Suppressor macrophage treated with lipopolysaccharide for 1 hour (primary cell): ENCODE results near the gene CCDC33.

ENCODE experiments used
- DNase-seq, 3 donors: peaks; one replicate each; pipeline ENCODE4 v3.0.0-alpha.2; 2020 to 2022

The CCDC33 gene

DNA sequence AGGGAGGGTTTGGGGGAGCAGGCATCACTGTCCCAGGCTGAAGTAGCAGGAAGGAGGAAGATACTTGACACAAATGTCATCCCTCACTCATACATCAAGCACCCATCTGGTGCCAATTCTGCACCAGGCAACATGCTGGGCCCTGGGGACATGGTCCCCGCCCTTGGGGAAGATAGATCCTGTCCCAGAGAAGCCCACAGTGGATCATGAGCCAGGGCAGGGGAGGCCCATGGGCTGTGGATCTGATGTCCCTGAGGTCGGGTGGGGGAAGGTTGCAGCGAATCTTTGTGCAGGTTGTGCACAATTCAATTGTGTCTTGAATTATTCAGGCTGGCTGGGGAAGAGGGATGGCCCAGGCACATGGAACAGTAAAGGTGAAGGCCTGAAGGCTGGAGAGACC lies 6.4 kb upstream of the CCDC33 start:
- no peak for DNase-seq

DNA sequence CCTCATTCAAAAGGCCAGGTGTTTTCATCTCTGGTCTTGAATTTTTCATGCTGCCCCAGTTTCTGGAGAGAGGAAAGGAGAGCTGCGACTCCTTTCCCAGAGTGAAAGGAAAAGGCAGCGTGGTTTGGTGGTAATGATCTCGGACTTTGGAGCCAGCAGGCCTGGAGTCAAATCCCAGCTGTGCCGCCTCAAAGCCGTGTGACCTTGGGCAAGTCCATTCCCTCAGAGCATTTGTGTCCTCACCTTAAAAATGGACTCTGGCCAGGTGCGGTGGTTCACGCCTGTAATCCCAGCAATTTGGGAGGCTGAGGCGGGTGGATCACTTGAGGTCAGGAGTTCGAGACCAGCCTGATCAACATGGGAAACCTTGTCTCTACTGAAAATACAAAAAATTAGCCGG lies 4.7 kb upstream of the CCDC33 start:
- no peak for DNase-seq

DNA sequence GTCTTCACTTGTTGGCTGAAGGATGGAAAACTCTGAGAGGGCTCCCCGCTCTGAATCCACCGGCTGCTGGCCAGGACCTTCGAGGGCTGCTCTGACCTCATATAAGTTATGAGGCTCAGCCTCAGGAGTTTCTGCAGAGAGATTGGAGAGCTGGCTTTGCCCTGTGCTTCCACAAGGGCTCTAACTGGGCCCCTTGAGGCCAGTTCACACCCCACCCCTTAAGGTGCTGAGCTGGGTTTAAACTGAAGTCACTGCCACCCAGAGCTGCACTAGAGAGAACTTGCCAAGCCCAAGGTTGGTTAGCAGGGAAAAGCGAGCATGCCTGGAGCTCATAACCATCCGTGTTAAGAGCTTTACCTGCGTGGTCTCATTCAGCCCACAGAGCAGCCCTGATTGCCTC lies 2.8 kb upstream of the CCDC33 start:
- no peak for DNase-seq

DNA sequence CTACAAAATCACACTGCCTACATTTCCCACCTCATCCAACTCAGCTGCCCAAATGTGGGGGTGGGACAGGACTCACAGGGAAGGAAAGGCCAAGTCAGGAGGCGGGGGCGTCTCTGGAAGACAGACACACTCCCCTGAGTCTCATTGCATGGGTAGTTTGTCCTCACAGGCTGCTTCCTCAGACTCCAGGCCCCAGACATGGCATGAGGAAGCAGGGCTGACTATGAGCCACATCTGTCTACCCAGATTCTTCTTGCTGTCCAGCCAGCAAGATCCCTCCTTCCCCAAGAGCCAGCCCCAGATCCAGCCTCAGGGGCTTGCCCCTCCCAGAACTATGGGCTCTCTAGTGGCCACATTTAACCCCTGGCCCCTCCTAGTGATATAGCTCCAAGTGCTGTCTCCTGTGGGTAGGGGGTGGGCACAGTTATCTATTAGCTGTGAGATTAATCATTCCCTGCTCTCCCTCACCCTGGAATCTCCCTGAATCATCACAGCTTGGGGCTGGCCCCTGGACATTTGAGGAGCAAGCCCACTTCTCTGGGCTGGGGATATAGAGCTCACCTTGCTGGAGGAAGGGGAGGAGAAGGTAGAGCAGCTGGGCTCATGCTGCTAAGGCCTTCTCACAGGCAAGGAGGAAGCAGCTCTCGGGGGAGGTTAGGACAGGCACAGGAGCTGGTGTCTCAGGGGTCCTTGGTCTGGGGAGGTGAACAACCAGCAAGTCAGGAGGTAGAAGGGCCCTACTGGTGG lies 2.1 kb upstream of the CCDC33 start:
- DNase-seq = peak in 2 of 3 donors; percentile 4 to 10

DNA sequence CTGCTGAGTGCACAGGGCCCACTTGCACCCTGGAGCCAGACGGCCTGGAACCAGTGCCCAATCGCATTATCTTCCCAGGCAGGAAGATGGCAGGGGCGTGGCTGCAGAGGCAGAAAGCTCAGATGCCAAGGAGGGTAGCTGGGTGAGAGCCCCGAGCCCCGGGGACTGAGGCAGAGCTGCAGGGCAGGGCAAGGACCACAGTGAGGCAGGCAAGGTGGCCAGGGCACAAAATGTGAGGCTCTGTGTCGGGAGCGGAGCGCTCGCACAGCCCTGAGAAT lies 1.6 kb upstream of the CCDC33 start:
- no peak for DNase-seq

DNA sequence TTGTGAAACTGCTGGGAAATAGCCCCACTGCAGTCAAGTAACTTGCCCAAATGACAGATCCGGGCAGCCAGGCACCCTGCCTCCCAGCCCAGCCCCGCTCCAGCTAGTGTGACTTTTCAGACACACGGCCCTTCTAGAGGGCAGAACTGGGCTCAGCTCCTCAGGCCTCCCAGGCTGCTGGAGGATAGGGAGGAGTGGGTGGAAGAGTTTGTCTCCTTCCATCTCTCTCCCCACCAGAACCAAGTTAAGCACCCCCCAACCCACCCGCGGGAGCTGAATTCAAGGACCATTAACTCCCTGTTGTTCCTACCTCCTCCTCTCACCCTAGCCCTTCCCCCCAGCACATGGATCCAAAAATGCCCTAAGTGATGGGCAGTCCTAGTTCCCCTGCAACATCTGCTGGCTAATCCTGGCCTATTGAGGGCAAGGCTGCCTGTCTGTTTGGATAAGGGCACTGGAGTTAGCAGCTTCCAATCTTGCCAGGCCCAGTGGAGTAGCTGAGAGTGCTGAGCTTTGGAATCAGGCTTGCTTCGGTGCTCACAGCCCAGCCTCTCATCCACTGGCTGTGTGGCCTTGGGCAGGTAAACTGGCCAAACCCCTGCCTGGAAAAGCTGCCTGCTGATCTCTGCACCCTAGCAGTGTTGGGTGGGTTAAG lies 3.1 kb downstream of the CCDC33 start:
- no peak for DNase-seq

DNA sequence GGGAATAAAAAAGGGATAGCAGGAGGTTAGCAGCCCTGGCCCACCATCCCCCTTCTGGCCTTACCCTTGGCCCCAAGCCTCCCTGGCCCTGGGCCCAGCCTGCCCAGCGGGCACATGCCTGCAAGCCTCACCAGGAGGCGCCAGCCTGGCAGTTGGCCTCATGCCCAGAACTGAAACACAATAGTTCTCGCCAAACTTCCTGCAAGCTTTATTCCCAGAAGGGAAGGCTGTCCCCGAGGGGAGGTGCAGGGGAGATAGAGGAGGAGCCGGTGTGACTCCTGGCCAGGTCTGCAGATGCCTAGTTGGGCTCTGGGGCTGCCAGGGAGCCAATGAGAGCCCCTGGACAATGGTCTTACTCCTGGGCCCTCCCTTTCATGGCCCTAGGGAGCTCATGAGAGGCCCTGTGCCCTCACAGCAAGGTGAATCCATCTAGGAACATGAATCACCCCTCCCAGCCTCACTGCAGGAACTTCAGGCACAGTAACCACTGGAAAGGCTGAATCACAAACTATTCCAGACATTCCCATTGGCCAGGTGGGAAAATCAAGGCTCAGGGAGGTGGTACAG lies 4.0 kb downstream of the CCDC33 start:
- DNase-seq = peak in 1 of 3 donors; percentile 30

DNA sequence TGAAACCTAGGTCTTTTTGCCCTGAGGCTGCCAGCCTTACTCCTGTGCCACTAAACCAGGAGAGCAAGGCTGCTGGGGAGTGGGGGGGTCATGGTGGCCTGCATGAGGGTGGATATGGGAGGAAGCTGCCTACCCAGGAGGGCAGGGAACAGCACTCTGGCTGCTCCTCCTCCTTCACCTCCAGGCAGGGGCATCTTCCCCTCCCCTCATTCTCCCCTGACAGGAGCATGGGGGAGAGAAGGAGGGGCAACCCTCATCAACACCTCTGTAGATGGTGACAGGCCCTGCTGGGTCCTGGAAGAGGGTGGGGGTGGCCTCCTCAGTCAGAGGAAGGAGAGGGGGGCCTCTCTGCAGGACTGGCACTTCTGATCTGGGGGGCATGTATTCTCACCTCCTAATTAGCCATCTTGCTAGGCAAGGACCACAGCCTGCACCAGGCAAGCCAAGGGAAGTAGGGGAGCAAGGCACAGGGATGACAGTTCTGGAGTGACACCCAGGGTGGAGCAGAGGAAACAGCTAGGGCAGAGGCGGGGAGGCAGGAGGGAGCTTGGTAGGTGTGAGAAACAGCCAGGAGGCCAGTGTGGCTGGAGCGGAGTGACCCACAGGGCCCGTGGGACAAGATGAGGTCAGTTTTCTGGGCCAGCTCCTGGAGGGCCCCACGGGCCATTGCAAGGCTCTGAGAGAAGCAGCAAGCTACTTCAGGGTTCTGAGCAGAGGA lies 4.9 kb downstream of the CCDC33 start:
- no peak for DNase-seq

DNA sequence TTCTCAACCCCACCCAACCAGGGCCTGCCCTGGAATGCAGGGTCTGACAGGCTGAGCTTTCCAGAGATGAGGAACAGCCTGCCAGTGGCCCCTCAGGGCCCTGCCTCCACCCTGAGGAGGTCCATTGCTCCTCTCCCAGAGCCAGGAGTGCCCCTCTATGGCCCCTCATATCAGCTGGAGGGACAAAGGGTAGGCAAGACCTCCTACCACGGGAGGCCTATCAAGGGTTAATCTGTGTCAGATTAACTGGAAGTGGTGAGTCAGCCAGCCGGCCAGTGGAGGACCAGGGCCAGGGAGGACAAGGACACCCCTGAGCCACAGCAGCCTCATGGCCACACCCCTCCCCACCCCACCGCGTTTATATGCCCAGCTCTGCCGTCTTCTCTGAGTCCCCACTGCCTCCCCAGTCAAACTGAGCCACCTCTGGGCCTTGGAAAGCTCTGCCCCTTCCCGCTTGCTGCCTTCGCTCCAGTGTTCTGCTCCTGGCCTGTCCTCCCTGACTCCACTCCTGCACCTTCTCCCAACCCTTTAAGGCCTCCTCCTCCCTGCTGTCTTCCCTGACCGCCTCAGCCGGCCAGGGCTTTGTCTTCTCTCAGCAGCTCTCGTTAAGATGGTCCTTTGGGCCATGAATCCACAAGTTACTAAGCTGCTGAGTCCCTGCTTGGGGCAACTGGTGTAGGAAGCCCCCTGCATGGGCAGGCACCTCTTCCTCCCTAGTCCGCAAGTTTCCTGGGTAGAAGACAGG lies 6.5 kb downstream of the CCDC33 start:
- no peak for DNase-seq

DNA sequence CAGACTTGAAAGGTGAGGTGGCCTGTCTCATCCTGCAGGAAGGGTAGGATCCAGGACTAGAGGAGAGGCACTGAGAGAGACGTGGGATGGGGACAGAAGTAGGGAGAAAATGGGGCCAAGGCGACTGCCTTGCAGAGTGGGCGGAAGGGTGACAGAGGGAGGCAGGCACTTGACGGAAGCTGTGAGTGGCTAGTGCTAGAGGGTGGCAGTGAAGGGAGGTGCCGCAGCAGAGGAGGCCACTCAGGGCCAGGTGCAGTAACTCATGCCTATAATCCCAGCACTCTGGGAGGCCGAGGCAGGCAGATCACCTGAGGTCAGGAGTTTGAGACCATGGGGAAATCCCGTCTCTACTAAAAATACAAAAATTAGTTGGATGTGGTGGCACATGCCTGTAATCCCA lies 7.3 kb downstream of the CCDC33 start:
- DNase-seq = no peak

DNA sequence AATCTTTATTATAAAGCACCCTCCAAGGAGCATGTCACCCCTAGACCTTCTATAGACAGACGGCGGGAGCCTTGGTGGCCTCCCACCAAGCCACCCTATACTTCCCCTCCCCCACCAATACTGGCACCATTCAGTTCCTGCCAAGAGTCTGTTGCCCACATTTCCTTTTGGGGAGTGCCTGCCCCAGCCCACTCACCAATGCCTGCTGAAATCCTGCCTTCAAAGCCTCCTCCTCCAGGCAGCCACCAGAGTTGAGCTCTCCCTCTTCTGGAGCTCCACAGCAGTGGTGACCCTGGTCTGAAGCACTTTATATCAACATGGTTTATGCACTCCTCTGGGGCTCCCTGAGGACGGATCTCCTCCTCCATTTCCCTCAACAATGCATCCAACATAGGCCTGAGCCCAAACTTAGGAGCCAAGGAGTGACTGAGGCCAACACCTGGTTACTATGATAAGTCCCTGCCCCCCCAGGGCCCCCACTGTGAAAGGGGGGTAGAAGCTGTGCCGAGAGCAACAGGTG lies 8.8 kb downstream of the CCDC33 start:
- DNase-seq = no peak

DNA sequence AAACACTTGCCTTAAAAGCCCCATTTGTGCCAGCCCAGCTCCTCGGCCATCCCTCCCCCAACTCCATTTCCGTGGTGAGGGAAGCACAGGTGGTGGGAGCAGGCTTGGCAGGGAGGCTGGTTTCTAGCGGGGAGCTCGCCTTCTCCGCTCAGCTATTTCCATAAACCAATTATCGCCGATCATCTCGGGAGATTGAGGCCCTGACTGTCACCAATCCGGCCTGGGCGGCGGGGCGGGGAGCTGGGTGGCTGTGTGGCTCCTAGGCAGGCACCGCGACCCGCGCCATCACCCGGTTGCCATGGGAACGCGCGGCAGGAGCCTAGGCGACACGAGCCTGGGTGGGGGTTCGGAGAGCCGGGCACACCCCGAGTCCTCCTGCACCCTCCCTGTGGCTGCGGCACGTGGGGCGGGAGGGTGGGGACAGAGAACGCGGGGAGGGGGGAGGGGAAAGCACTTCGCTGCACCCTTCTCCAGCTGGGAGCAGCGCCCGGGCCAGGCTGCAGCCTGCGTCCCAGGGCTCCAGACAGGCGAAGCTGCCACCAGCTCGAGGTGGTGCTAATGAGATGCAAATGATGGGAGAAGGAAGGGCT lies 9.3 kb downstream of the CCDC33 start:
- no peak for DNase-seq

DNA sequence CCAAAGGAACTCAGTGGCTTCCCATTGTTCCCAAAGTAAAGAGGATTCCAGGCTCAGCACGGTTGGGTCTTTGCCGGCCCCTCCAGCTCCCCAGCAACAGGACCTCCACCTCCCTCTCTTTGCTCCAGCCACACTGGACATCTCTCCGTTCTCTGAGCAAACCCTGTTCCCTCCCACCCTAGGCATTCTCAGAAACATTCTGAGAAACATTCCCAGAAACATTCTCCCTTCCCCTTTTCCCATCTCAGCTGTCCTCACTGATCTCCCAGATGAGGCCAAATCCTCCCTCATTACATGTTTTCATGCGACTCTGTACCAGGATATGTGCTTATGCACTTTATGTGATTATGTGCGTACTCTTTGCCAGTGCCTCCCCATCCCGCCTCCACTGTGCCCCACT lies 14.1 kb downstream of the CCDC33 start:
- no peak for DNase-seq

DNA sequence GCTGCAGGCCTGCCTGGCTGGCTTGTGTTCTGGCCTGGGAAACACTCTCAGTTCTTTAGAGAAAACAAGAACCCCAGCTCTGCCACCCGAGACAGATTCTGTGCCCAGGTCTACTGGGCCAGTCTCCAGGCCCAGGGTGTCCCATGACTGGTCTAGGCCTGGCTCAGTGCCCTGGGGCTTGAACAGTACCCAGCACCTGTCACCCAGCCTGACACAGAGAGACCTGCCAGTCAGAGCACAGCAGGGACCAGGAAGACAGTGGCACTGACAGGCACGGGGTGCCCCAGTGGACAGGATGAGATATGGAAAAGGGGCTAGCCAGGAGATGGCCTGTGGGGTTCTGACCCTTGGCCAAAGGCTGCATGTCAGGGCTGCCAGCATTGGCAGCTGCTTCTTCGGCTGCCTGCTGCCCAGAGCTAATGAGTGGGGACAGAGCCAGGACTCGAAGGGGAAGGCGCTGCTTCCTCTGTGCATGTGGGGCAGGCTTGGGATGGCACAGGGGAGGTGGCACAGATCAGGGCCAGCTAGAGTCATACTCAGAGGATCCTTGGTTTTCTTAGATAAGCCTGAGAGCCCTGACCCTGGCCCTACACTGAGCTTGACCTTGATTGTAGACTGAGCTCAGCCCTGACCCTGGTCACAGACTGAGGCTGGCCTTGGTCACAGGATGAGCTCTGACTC lies 15.1 kb downstream of the CCDC33 start:
- no peak for DNase-seq

DNA sequence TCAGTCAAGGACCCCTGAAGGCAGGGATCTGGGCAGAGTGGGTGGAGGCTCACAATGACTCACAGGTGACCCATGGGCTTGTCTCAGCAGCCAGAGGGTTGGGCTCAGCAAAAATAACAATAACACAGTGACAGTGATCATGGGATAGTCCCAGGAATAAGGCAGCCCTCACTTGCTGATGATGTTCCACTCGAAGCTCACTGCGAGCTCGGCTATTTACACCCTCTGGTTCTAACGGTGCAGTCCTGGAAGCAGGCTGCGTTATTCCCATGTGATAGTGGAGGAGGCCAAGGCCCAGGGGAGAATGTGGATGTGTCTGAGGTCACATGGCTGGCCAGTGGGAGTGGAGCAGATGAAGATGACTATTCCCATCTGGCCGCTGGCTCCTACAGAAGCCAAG lies 16.2 kb downstream of the CCDC33 start:
- no peak for DNase-seq

DNA sequence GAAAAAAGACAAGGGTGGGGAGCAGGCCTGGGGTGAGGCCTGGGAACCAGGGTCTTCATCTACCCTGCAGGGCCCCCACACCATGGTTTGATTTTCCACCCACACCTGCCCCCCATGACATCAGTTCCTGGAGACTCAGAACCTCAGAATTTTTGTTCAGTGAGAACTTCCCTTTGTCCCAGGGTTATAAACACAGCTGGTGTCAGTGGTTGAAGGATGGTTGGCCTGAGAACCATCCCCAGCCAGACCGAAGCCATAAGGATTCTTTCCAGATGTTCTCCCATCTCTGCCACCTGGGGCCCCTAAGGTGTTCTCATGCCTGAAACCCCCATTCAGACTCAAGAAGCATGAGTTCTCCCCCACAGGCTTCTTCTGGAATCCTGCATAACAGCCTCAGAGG lies 16.6 kb downstream of the CCDC33 start:
- no peak for DNase-seq

DNA sequence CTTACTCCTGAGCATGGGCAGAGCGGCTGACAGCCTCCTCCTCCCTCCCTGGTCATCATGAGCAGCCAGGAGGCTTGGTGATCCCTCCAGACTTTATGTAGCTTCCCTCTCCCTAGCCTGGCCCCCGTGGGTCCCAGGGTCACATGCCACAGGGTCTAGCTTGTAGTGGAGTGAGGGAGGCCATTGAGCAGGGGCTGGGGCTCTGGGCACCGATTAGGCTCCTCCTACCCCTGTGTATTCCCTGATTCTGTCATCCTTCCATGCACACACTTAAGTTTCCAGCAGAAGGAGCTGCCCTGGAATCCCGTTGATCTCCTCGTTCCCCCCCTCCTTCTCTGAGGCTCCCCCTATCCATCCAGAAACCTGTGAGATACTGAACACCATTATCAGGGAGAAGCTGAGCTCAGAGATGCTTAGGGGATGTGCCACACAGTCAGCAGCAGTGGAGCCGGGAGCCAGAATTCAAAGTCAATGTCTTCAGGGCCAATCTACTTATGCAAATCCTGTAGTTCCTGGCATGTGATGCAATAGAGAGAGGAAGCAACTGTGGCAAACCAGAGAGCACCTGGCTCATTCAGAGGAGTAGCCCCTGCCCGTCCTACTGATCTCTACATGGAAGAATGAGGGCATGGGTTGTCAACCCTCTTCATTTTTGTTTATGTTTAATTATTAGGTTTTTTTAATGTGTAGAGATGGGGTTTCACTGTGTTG lies 17.2 kb downstream of the CCDC33 start:
- no peak for DNase-seq

DNA sequence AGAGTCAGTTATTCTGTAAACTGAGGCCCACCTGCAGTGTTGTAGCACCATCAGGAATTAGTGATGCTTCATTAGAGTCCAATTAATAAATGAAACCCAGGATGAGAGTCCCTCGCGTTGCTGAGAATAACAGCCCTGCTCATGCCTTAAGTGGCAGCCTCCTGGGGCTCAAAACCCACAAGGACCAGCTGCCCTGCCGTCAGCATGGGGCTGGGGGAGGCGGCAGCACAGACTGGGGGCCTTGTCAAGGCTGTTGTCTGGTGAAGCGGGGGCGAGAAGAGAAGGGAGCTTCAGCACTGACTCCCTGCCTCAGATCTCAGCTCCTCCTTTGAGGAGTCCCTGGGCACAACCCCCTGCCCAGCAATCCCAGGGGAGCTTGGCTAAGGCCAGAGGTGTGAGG lies 21.0 kb downstream of the CCDC33 start:
- no peak for DNase-seq

DNA sequence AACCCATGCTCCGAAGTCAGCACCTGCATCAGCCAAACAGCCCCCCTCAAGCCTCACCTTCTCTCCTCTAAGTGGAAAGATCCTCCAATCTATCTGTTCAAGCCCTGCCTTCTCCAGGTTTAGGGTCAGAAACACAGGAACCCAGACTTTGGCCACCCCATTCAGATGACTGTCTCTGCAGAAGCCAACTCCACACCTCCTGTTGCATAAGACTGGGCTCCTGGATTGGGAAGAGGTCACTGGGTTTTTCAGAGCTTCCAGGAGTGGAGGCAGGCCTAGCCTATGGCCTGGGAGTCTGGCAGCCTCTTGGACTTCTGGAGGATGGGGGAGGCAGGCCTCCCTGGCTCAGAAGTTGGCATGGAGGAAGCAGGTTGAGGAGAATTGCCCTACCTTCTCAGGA lies 21.5 kb downstream of the CCDC33 start:
- no peak for DNase-seq

DNA sequence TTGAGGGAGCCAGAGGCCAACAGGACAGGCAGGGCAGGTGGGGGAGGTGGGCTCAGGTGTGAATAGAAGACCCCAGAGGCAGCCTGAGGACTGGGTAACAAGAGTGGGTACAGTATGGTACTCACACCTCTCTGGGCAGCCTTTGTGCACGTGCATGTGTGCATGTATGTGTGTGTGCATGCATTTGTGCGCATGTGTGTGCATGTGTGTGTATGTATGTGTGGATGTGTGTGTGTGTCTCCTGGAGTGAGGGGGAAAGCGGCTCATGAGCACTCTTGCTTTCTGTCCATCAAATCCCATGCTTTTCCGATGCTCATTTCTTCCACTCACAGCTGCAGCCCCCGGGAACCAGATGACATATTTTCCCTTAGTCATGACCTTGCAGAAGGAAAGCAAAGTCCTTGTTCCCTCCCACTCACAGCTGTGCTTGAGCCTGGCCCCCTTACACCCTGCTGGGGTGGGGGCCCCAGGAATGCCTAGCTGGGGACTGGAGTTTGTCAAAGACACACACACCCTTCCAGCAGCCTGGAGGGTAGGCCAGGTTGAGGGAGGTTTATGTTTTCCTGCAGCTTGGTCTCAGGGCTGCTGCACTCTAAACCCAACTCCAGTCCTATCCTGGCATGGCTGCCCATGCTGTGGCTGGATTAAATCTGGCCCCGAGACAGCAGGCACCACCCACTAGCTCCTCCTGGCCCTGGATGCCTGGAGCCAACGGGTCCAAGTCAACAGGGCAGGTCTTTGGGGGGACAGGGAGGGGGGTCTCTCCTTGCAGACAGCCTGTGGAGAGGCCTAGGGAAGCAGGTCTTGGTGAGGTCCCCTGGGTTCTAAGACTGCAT lies 22.5 kb downstream of the CCDC33 start:
- DNase-seq = no peak

DNA sequence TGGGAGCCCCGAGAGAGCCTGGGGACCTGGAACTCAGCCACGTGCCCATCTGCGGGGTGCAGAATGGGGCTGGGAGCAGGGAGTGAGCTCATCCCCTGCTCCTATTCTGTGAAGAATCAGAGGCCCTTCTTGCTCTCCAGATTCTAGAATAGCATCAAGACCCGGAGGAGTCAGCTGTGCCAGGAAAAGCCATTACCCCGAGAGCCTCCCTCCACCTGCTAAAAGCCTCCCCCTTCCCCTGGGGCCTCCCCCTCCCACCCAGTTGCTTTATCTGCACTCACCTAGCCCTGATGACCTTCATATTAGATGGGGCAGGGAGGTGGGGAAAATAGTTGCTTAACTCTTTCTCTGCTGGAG lies 23.1 kb downstream of the CCDC33 start:
- no peak for DNase-seq
